ENCODE data around the gene AKNAD1.

- no peak for TF ChIP-seq POLR2A (IDR thresholded peaks at IDR 0.05)
- TF ChIP-seq POLR2AphosphoS5 (IDR thresholded peaks at IDR 0.05), result no peak
- TF ChIP-seq EP300 (IDR thresholded peaks at IDR 0.05), result no peak
- TF ChIP-seq CTCF (IDR thresholded peaks at IDR 0.05), result no peak
Observed at GRCh38 chr1:108791790-108792189, 65.1 kb downstream of the AKNAD1 start.
